Gastroesophageal sphincter (tissue), 3 donors: Measurements from ENCODE around the gene LONRF2.
"Not testable (repeated sequence)": the region's sequence is repeated elsewhere in the genome, so short reads cannot be mapped to it uniquely, and the experiment has no call there.

ENCODE experiments used
- EP300 ChIP-seq: sonication (generic); formaldehyde crosslinking; IDR thresholded peaks from one replicate; pipeline ENCODE4 v1.6.1; 2017; ENCODE audit warnings: antibody characterized with exemption, mild to moderate bottlenecking
- POLR2A ChIP-seq, 2 donors: fragments of 450-650 bp; IDR thresholded peaks; one replicate each; pipeline ENCODE4 v1.6.1; 2017; ENCODE audit warnings: antibody characterized with exemption in 2 of 2, mild to moderate bottlenecking in 2 of 2, moderate library complexity in 1 of 2
- POLR2AphosphoS5 ChIP-seq: sonication (generic); formaldehyde crosslinking; IDR thresholded peaks from one replicate; pipeline ENCODE4 v1.6.1; 2017; ENCODE audit warnings: antibody characterized with exemption
- TF ChIP-seq, protein P1 (sequence below), 4 experiments: fragments of 200-600 bp in 2 of 4; fragments of 450-650 bp in 2 of 4; sonication (generic) in 1 of 4; IDR thresholded peaks; one replicate each; pipeline ENCODE4 v1.5.1; 2017 to 2019; ENCODE audit warnings: antibody characterized with exemption in 4 of 4, mild to moderate bottlenecking in 2 of 4, moderate library complexity in 2 of 4

DNA sequence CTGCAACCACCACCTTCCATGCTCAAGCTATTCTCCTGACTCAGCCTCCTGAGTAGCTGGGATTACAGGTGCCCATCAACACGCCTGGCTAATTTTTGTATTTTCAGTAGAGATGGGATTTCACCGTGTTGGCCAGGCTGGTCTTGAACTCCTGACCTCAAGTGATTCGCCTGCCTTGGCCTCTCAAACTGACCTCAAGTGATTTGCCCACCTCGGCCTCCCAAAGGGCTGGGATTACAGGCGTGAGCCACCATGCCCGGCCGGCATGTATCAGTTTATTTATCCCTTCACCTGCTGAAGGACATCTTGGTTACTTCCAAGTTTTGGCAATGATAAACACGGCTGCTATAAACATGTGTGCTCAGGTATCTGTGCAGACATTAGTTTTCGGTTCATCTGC is 73.7 kb downstream of the LONRF2 start:
- TF ChIP-seq, protein P1, sequence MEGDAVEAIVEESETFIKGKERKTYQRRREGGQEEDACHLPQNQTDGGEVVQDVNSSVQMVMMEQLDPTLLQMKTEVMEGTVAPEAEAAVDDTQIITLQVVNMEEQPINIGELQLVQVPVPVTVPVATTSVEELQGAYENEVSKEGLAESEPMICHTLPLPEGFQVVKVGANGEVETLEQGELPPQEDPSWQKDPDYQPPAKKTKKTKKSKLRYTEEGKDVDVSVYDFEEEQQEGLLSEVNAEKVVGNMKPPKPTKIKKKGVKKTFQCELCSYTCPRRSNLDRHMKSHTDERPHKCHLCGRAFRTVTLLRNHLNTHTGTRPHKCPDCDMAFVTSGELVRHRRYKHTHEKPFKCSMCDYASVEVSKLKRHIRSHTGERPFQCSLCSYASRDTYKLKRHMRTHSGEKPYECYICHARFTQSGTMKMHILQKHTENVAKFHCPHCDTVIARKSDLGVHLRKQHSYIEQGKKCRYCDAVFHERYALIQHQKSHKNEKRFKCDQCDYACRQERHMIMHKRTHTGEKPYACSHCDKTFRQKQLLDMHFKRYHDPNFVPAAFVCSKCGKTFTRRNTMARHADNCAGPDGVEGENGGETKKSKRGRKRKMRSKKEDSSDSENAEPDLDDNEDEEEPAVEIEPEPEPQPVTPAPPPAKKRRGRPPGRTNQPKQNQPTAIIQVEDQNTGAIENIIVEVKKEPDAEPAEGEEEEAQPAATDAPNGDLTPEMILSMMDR (IDR thresholded peaks at IDR 0.05), result not testable (repeated sequence)
- TF ChIP-seq POLR2AphosphoS5; POLR2A (IDR thresholded peaks at IDR 0.05); EP300: not testable (repeated sequence)
